ENCODE measurements around the gene CAMTA1.

Gene CAMTA1

GRCh38 chr1:7252411-7253117 lies 467.3 kb downstream of the CAMTA1 start:
- no peak for DNase-seq (ENCODE audit: low read depth in 2 of 2)

DNA sequence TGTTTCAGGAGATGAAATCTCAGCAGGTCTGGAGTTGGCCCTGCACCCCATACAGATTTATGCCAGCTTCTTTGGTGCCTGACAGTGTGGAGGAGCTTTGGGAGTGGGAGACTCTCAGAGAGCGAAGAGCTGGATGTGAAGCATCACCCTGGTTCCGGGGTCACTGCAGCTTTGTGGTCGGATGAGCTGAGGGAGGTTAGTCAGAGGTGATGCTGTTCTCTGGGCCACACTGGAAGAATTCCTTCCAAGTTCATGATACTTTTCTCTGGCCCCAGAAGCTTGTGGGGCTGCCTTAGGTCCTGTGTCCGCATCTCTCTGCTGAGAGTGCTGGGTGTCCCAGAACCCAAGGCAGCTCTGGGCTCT lies 467.8 kb downstream of the CAMTA1 start:
- DNase-seq (ENCODE audit: low read depth in 2 of 2) = no peak

DNA sequence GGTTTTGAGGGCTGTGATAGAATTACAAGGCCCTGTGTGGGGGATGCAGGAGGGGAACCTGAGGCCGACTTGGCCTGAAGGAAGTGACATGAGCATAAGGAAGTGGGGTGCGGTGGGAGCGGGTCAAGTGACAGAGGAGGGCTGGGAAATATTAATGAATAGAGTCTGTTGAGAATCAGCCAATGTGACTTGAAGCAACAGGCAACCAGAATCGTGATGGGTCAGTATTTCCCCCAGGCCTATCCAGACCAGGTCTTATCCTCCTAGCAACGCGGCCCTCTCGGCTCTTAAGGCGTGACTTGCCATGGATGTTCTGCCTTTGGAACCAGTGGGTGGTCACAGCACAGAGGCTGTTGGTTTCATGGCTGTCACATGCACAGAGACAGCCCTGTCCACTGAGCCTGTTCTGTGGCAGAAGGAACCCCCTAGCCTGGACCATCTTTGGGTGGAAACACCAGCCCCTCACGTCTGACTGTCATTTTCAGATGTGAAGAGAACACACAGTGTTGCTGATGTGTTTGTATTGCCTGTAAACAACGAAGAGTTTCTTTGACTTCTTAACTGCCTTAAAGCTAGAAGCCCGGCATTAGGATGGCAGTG lies 468.8 kb downstream of the CAMTA1 start:
- DNase-seq (ENCODE audit: low read depth in 2 of 2) = no peak

GRCh38 chr1:7255303-7256058 lies 470.2 kb downstream of the CAMTA1 start:
- DNase-seq (ENCODE audit: low read depth in 2 of 2) = no peak

DNA sequence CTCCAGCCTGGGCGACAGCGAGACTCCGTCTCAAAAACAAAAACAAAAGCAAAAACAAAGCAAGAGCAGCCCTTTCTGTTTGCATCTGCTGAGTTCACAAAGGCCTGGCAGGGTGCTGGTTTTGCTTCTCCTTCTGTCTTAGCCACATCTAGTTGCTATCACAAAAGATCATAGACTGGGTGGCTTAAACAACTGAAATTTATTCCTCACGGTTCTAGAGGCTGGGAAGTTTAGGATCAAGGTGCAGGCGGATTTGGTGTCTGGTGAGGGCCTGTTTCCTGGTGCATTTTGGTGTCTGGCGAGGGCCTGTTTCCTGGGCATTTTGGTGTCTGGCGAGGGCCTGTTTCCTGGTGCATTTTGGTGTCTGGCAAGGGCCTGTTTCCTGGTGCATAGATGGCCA lies 471.3 kb downstream of the CAMTA1 start:
- no peak for DNase-seq (ENCODE audit: low read depth in 2 of 2)

- DNase-seq (ENCODE audit: low read depth in 2 of 2) = no peak
These were observed 472.0 kb downstream of the CAMTA1 start for GRCh38 chr1:7257225-7257624.

- no peak for DNase-seq (ENCODE audit: low read depth in 2 of 2)
These were observed 473.4 kb downstream of the CAMTA1 start for GRCh38 chr1:7258589-7259135.

DNA sequence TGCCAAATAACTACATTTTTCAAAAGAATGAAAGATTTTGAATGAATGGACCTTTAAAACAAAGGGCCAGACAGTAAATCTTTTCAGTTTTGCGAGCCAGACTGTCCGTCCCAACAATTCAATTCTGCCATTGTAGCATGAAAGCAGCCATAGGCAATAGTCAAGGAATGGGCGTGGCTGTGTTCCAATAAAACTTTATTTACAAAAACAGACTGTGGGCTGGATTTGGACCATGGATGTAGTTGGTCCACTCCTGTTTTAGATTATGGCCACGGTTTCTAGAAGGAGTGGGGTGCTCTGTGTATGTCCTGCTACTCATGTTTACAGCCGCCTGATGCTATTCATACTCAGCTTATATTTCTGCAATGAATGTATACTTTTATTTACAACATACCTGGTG lies 474.7 kb downstream of the CAMTA1 start:
- no peak for DNase-seq (ENCODE audit: low read depth in 2 of 2)

DNA sequence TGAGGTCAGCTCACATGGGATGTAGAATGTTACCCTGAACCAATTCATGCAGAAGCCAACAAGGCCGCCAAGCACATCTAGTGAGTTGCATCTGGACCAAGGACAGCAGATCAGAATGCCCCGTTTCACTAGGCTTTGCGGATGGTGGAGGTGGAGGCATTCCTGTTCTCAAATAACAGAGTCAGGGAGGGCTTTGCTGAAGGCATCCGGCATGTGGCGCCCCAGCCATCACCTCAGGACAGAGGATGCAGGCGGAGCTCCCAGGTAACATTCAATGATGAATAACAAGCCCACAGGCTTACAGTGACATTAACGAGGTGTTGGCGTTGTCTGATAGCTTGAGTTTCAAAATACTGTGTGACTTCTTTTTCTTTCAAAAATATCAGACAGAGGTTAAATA lies 476.2 kb downstream of the CAMTA1 start:
- no peak for DNase-seq (ENCODE audit: low read depth in 2 of 2)

DNA sequence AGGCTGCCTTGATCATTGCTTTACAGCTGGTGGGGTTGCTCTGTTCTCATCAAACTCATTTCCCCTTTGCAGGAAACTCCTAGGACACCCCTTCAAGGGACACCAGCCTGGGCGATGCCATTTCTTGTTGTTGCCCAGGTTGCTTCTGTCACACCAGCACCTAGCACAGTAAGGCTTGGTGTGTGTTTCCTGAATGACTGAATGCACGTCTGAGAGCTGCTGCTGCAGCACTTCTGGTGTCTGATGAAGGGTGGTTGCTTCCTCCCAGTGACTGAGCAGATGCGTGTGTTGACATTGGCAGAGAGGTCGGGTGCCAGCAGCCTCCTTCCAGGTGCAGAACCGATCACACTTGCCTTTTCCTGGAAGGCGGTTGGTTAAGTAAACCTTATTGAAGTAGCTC lies 477.4 kb downstream of the CAMTA1 start:
- DNase-seq (ENCODE audit: low read depth in 2 of 2) = no peak

DNA sequence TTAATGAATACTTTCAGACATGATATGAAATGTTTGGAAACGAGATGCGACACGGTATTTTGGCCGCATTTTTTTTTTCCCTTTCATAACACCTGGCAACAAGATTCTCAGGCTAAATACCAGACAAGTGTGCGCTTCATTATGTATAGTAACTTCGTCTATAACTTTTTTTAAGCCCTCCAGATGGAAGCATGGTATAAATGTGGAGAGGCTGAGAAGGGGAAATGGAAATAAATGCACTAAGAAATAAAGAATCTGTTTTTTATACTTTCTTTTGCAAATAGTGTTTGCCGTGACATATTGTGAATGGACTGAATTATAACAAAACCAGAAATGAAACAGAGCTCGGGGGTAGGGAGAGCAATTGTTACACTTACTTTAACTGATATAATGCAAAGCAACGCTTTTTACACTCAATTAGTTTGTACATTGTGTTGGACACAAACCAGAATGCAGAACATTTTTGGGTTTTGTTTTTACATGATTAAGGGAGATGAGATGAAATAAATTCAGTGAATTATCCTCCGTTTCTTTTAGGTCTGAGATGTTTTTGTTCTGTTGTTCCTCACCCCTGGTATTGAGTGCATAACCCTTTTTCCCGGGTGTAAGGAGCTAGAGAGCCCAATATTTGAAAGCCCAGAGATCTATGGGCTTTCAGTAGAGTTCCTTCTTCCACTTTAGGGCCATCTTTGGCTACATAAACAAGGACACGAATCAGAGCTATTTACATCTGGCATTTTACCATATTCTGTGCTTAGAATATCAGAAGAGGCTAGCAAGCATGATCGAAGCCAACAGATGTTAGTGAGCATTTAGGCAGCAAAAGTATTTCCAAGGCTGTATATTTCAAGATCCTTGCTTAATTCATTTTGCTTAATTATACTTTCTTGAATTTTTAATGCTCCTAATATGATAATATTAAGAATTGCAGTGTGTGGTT lies 478.0 kb downstream of the CAMTA1 start:
- no peak for DNase-seq (ENCODE audit: low read depth in 2 of 2)

DNA sequence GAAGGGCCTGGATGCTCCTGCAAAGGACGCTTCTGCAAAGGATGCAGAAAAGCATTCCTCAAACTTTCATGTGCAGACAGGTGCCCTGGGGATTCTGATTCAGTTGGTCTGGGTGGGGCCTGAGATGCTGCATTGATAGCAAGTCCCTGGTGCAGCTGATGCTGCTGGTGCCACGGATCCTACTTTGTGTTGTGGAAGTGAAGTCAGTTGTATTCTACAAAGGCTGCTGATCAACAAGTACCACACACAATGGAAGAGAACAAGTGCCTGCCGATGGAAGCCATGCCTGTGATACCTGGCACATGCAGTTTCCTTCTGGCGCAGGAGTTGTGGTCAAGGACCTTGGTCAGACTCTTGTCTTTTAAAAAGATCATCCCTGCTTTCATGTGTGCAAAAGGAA lies 478.8 kb downstream of the CAMTA1 start:
- DNase-seq (ENCODE audit: low read depth in 2 of 2) = no peak

DNA sequence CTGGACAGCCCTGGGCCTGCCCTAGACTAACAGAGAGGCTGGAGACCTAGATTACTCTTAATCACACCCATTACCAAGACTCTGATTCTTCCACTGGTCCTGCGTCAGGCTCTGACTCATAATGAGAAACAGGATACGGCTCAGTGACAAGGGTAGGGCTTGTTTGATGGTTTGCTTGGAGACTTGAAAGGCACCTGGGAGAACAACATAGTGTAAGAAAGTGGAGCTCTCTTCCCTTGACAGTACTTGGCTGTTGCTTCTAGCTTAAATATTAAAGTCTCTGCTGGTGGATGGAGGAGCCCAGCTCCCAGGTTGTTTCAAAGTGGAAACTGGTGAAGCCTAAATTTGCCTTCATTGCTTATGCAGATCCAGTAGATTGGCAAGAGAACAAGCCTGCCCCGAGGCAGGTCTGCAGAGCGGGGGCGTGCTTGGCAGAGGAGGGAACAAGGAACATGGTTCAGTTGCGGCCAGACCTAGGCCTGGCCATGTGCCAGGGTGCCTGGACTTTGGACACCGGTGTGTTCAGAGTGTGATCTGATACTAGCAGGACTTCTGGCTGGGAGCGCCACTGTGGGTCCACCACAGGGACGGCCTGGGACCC lies 480.6 kb downstream of the CAMTA1 start:
- DNase-seq (ENCODE audit: low read depth in 2 of 2) = no peak

- DNase-seq (ENCODE audit: low read depth in 2 of 2) = no peak
These were observed 481.3 kb downstream of the CAMTA1 start for GRCh38 chr1:7266561-7266960.

GRCh38 chr1:7267493-7267892 lies 482.2 kb downstream of the CAMTA1 start:
- no peak for DNase-seq (ENCODE audit: low read depth in 2 of 2)

- no peak for DNase-seq (ENCODE audit: low read depth in 2 of 2)
These were observed 483.7 kb downstream of the CAMTA1 start for GRCh38 chr1:7268983-7269382.

DNA sequence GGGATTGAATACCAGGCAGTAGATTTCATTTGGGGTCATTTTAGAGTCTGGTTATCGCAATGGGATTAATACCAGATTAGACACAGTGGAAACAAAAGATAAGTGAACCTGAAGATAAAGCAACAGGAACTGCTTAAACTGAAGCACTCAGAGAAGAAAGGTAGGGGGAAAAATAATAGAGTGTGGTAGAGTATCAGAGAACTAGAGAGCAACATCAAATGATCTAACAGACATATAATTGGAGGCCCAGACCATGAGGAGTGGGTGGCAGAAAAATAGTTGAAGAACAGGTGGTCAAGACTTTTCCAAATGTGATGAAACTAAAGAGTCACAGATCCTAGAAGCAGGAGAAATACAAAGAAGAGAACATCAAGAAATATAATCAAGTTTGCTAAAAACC lies 484.3 kb downstream of the CAMTA1 start:
- DNase-seq (ENCODE audit: low read depth in 2 of 2) = no peak

DNA sequence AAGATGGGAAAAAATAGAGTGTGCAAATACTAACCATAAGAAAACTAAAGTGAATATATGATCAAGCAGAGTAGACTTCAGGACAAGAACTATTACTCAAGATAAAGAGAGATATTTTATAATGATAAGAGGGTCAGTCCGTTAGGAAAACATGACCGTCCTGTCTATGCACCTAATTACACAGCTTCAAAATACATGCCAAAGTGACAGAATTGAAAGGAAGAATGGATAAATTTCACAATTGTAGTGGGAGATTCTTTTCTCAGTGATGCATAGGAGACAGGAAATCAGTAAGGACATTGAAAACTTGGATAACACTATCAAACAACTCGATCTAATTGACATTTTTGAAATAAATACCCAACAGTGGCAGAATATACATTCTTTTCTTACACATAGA lies 489.0 kb downstream of the CAMTA1 start:
- no peak for DNase-seq (ENCODE audit: low read depth in 2 of 2)

- DNase-seq (ENCODE audit: low read depth in 2 of 2) = no peak
These were observed 492.8 kb downstream of the CAMTA1 start for GRCh38 chr1:7278045-7278444.

DNA sequence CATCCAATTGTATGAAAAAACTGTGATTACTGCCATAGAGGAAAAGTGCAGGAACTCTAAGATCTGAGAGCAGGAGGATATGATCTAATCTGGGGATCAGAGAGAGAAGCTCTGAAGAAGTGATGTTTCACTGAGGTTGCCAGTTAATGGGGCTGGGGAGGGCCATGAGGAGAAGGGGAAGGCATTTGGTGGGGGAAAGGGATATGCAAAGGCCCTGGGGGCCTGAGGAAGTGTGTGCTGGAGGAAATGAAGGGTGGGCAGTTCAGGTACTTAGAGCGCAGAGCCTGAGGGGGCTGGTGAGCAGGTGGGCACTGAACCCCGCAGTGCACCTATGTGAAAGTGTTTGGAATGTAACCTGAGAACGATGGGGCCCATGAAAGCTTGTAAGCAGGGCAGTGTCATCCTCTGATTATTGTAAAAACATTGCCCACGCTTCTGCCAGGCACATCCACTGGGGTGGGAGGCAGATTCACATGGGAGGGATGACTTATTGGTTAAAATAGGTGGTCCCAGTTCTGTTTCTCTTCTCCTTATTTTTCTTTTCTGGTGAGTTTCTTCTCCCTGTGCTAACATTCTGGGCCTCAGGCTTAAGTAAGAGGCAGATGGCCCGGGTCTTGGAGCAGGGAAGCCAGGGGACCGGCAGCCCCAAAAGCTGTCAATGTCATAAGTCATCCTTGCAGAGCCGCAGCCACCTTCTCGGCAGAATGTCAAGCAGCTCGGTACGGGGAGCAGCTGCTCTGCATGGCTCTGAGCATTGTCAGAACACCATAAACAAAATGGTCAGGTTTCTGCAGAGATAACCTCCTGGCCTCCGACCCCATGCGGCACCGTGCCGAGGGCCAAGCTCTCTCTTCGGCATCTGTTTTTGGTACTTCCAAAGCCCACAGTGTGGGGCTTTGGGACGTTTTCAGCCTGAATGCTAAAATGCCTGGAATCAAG lies 493.8 kb downstream of the CAMTA1 start:
- no peak for DNase-seq (ENCODE audit: low read depth in 2 of 2)
